ENCODE results near the gene CASK. TPM values are rescaled to one million over a fixed set of nuclear protein-coding genes. Genes with fewer than 3 reads are reported as not detected.

CASK gene
- total and polyA plus RNA-seq, 9 of the 15 experiments (the other 6 are each of a cell fraction or from before 2014, with no cell fraction given), result 1.3 to 7.4 (median 5.2) TPM

GRCh38 chrX:41909068-41909467, 14.3 kb downstream of the CASK start:
- ATAC-seq, result no peak
- no peaks in the 10 kb centered on the region for H3K4me1 ChIP-seq (replicated peaks in 1 of 2; ENCODE audit: control insufficient read depth in 2 of 2, insufficient read depth in 2 of 2, low read length in 2 of 2)
- H3K4me3 ChIP-seq, result no peak overlapping the region
- H3K9ac ChIP-seq (ENCODE audit: insufficient read depth in 1 of 2, low read depth in 2 of 2, low read length in 2 of 2), result no peak overlapping the region
- CTCF ChIA-PET (ENCODE audit: low intra/inter-chr PET ratio), result no interaction called here
- no peak for DNase-seq (ENCODE audit: extremely low read depth in 1 of 4, low spot score in 3 of 4)
- intact Hi-C loops (cut with micrococcal nuclease) (no loop called here), in situ Hi-C loops (cut with MboI) (no loop called here)
- no peaks in the 10 kb centered on the region for H3K9me3 ChIP-seq (replicated peaks; ENCODE audit: control insufficient read depth, insufficient read depth, low read depth, low read length)
- H3K36me3 ChIP-seq (ENCODE audit: control insufficient read depth, insufficient read depth, low read length), result no peaks in the 10 kb centered on the region
- no peak for FAIRE-seq
- H3K79me2 ChIP-seq (ENCODE audit: control insufficient read depth, insufficient read depth, low read length), result no peaks in the 10 kb centered on the region
- H4K20me1 ChIP-seq (replicated peaks; ENCODE audit: control insufficient read depth, insufficient read depth, low read length), result no peaks in the 10 kb centered on the region
- TF ChIP-seq PBX2 (CRISPR knock-in tag; IDR thresholded peaks at IDR 0.05; ENCODE audit: low read depth) (no peak), PBX2 (tag; conservative IDR thresholded peaks at IDR 0.05; ENCODE audit: low read depth) (no peak), MED1 (CRISPR knock-in tag; IDR thresholded peaks at IDR 0.05; ENCODE audit: borderline replicate concordance) (no peak), ARID3A (IDR thresholded peaks at IDR 0.05; ENCODE audit: borderline replicate concordance, low read depth, low read length) (no peak), ZNF217 (CRISPR knock-in tag; IDR thresholded peaks at IDR 0.05) (no peak), ATF4 (CRISPR knock-in tag; IDR thresholded peaks at IDR 0.05) (no peak), GTF2F1 (IDR thresholded peaks at IDR 0.05; ENCODE audit: low read depth, low read length) (no peak), ZNF79 (CRISPR knock-in tag; IDR thresholded peaks at IDR 0.05; ENCODE audit: low read depth) (no peak), KAT8 (IDR thresholded peaks at IDR 0.05; ENCODE audit: low read depth) (no peak), ZNF444 (CRISPR knock-in tag; IDR thresholded peaks at IDR 0.05) (no peak), SMARCC2 (IDR thresholded peaks at IDR 0.05; ENCODE audit: low read depth) (no peak)
- TF ChIP-seq, protein P1, sequence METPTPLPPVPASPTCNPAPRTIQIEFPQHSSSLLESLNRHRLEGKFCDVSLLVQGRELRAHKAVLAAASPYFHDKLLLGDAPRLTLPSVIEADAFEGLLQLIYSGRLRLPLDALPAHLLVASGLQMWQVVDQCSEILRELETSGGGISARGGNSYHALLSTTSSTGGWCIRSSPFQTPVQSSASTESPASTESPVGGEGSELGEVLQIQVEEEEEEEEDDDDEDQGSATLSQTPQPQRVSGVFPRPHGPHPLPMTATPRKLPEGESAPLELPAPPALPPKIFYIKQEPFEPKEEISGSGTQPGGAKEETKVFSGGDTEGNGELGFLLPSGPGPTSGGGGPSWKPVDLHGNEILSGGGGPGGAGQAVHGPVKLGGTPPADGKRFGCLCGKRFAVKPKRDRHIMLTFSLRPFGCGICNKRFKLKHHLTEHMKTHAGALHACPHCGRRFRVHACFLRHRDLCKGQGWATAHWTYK (CRISPR knock-in tag; IDR thresholded peaks at IDR 0.05), result no peak
- TF ChIP-seq, protein P2, sequence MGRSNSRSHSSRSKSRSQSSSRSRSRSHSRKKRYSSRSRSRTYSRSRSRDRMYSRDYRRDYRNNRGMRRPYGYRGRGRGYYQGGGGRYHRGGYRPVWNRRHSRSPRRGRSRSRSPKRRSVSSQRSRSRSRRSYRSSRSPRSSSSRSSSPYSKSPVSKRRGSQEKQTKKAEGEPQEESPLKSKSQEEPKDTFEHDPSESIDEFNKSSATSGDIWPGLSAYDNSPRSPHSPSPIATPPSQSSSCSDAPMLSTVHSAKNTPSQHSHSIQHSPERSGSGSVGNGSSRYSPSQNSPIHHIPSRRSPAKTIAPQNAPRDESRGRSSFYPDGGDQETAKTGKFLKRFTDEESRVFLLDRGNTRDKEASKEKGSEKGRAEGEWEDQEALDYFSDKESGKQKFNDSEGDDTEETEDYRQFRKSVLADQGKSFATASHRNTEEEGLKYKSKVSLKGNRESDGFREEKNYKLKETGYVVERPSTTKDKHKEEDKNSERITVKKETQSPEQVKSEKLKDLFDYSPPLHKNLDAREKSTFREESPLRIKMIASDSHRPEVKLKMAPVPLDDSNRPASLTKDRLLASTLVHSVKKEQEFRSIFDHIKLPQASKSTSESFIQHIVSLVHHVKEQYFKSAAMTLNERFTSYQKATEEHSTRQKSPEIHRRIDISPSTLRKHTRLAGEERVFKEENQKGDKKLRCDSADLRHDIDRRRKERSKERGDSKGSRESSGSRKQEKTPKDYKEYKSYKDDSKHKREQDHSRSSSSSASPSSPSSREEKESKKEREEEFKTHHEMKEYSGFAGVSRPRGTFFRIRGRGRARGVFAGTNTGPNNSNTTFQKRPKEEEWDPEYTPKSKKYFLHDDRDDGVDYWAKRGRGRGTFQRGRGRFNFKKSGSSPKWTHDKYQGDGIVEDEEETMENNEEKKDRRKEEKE (IDR thresholded peaks at IDR 0.05; ENCODE audit: borderline replicate concordance in 1 of 2, control insufficient read depth in 1 of 2, low read depth in 2 of 2, low read length in 1 of 2), result no peak
- no TSS peak for BruUV-seq (replicated peaks)
- POLR2A ChIA-PET, result no interaction called here
- no peak overlapping the region for H2AFZ ChIP-seq (ENCODE audit: low read depth, low read length)
- H3K27ac ChIP-seq (ENCODE audit: extremely low read depth, low read depth, low read length), result no peak overlapping the region
- H3K9me1 ChIP-seq (ENCODE audit: control insufficient read depth, insufficient read depth, low read length), result no peaks in the 10 kb centered on the region
- no peaks in the 10 kb centered on the region for H3K27me3 ChIP-seq (ENCODE audit: control insufficient read depth in 2 of 2, insufficient read depth in 2 of 2, low read length in 2 of 2)
- no peak overlapping the region for H3K4me2 ChIP-seq (ENCODE audit: insufficient read depth, low read length)
